ENCODE data around the gene PNMA8B. TPM values are rescaled to one million over a fixed set of nuclear protein-coding genes. Genes with fewer than 3 reads are reported as not detected.

PNMA8B gene
- polyA plus RNA-seq, 1 donor from 2014 or later, result 10.1 TPM

GRCh38 chr19:46520616-46521015 lies 24.9 kb upstream of the PNMA8B start:
- no peaks in the 10 kb centered on the region for H3K27me3 ChIP-seq (ENCODE audit: insufficient read depth, low read depth, low read length)
- H2AFZ ChIP-seq (ENCODE audit: low read depth, low read length), result no peak overlapping the region
- no peaks in the 10 kb centered on the region for H3K79me2 ChIP-seq (replicated peaks; ENCODE audit: insufficient read depth, low read length)
- no peak overlapping the region for H3K4me2 ChIP-seq (ENCODE audit: low read length)
- no peaks in the 10 kb centered on the region for H3K9me2 ChIP-seq (ENCODE audit: insufficient read depth, low read length)
- H3K27ac ChIP-seq (ENCODE audit: low read length), result no peak overlapping the region
- no peaks in the 10 kb centered on the region for H3F3A ChIP-seq (ENCODE audit: insufficient read depth, low read length, poor library complexity, severe bottlenecking)
- H3K4me3 ChIP-seq (ENCODE audit: low read length), result no peak overlapping the region
- TF ChIP-seq EZH2 (IDR thresholded peaks at IDR 0.05; ENCODE audit: borderline replicate concordance, insufficient read depth, low read length, poor library complexity, severe bottlenecking) (no peak), SMC3 (conservative IDR thresholded peaks at IDR 0.05; ENCODE audit: poor library complexity) (no peak), CTCF (IDR thresholded peaks at IDR 0.05; ENCODE audit: poor library complexity, severe bottlenecking) (no peak), TAF1 (IDR thresholded peaks at IDR 0.05; ENCODE audit: low read depth) (no peak), POLR2AphosphoS5 (IDR thresholded peaks at IDR 0.05) (no peak), REST (IDR thresholded peaks at IDR 0.05; ENCODE audit: borderline replicate concordance) (no peak), RAD21 (conservative IDR thresholded peaks at IDR 0.05) (no peak)
- no peaks in the 10 kb centered on the region for H3K36me3 ChIP-seq (ENCODE audit: insufficient read depth, low read length)
- H4K20me1 ChIP-seq (ENCODE audit: insufficient read depth), result no peaks in the 10 kb centered on the region
- H3K9me3 ChIP-seq (ENCODE audit: low read length), result no peaks in the 10 kb centered on the region
- H3K9ac ChIP-seq (ENCODE audit: low read length), result no peak overlapping the region

- no peak for TF ChIP-seq EZH2 (IDR thresholded peaks at IDR 0.05; ENCODE audit: borderline replicate concordance, insufficient read depth, low read length, poor library complexity, severe bottlenecking)
- no peak for TF ChIP-seq SMC3 (conservative IDR thresholded peaks at IDR 0.05; ENCODE audit: poor library complexity)
- TF ChIP-seq REST (IDR thresholded peaks at IDR 0.05; ENCODE audit: borderline replicate concordance), result no peak
- TF ChIP-seq EP300 (conservative IDR thresholded peaks at IDR 0.05; ENCODE audit: poor library complexity, severe bottlenecking), result no peak
- TF ChIP-seq RAD21 (conservative IDR thresholded peaks at IDR 0.05), result no peak
- TF ChIP-seq CTCF (IDR thresholded peaks at IDR 0.05; ENCODE audit: poor library complexity, severe bottlenecking), result no peak
- TF ChIP-seq MXI1 (conservative IDR thresholded peaks at IDR 0.05; ENCODE audit: poor library complexity, severe bottlenecking), result no peak
- TF ChIP-seq TAF1 (IDR thresholded peaks at IDR 0.05; ENCODE audit: low read depth), result no peak
- no peak for TF ChIP-seq POLR2AphosphoS5 (IDR thresholded peaks at IDR 0.05)
- no peak overlapping the region for H2AFZ ChIP-seq (ENCODE audit: low read depth, low read length)
- H3K4me2 ChIP-seq (ENCODE audit: low read length), result no peak overlapping the region
- H3K4me3 ChIP-seq (ENCODE audit: low read length), result no peak overlapping the region
- H3K9me2 ChIP-seq (ENCODE audit: insufficient read depth, low read length), result no peaks in the 10 kb centered on the region
- H3K79me2 ChIP-seq (replicated peaks; ENCODE audit: insufficient read depth, low read length), result no peaks in the 10 kb centered on the region
- no peaks in the 10 kb centered on the region for H3F3A ChIP-seq (ENCODE audit: insufficient read depth, low read length, poor library complexity, severe bottlenecking)
- no peaks in the 10 kb centered on the region for H3K27me3 ChIP-seq (ENCODE audit: insufficient read depth, low read depth, low read length)
- H3K36me3 ChIP-seq (ENCODE audit: insufficient read depth, low read length), result no peaks in the 10 kb centered on the region
- no peak overlapping the region for H3K9ac ChIP-seq (ENCODE audit: low read length)
- no peaks in the 10 kb centered on the region for H4K20me1 ChIP-seq (ENCODE audit: insufficient read depth)
- H3K27ac ChIP-seq (ENCODE audit: low read length), result no peak overlapping the region
- H3K9me3 ChIP-seq (ENCODE audit: low read length), result no peaks in the 10 kb centered on the region
These were observed 21.8 kb upstream of the PNMA8B start for GRCh38 chr19:46517471-46517870.

Data from neural cell (in vitro differentiated cells).